HCT116 (cell line): ENCODE measurements around the gene TSTD2. TPM values are rescaled to one million over a fixed set of nuclear protein-coding genes. Genes with fewer than 3 reads are reported as not detected.
A peak's percentile ranks its signal among the peaks of the same experiment; 100 is the strongest.

Experiments used
- ATAC-seq: fragments of 200-7000 bp; cut with Tn5 transposase; 2 replicates; pipeline ENCODE4 v1.9.1; 2020; ENCODE audit warnings: mild to moderate bottlenecking, moderate library complexity
- BruUV-seq: library from RNA; stranded (reverse); fragments of 400-500 nt; replicated peaks from 2 replicates; lab custom pipeline; 2021; lab: Mats Ljungman, UMichigan
- CTCF ChIA-PET: fragments of 300-600 bp; sonication (Branson Sonifier 250); formaldehyde crosslinking; loops from one replicate; lab custom pipeline; 2021; ENCODE audit warnings: antibody characterized with exemption; lab: Charles Lee
- POLR2A ChIA-PET: fragments of 300-600, 350-600 bp; sonication (Branson Sonifier 250); formaldehyde crosslinking; loops from one replicate; lab custom pipeline; 2021; ENCODE audit warnings: antibody characterized with exemption; lab: Charles Lee
- RAD21 ChIA-PET, 2 experiments: fragments of 300-600 bp; sonication (Branson Sonifier 250); formaldehyde crosslinking; loops; one replicate each; lab custom pipeline; 2023; ENCODE audit warnings: low total read pairs in 2 of 2; ENCODE audit not compliant: uncharacterized antibody in 2 of 2, unreplicated experiment in 2 of 2, low non-redundant PET in 1 of 2; lab: Charles Lee
- DNase-seq: peaks from one replicate; pipeline ENCODE4 v3.0.0-alpha.2; 2010; ENCODE audit warnings: low read depth, low spot score
- H2AFZ ChIP-seq: fragments of 200-600 bp; shearing (Covaris generic), sonication (generic); 2 replicates; pipeline ENCODE4 v1.6.1; 2017; ENCODE audit warnings: low read depth, mixed run types, mixed read lengths, antibody characterized with exemption, low read length; ENCODE audit not compliant: poor library complexity, severe bottlenecking
- H3K27ac ChIP-seq: 2 replicates; pipeline ENCODE4 v1.5.1; 2012; ENCODE audit warnings: low read depth, low read length
- H3K27me3 ChIP-seq: fragments of 200-600 bp; sonication (generic); 2 replicates; pipeline ENCODE4 v1.6.1; 2016; ENCODE audit warnings: mixed run types, low read length, mixed read lengths; ENCODE audit not compliant: insufficient read depth
- H3K36me3 ChIP-seq, 2 experiments: fragments of 200-500 bp in 1 of 2; fragments of 200-600 bp in 1 of 2; sonication (Bioruptor generic) in 1 of 2; sonication (generic) in 1 of 2; 2 replicates each; pipeline versions ENCODE4 v1.5.1 to v1.6.1; 2014 to 2016; ENCODE audit warnings: low read length in 2 of 2, inconsistent platforms in 1 of 2, mixed read lengths in 1 of 2, mixed run types in 1 of 2; ENCODE audit not compliant: insufficient read depth in 2 of 2, control insufficient read depth in 1 of 2
- H3K4me1 ChIP-seq, 2 experiments: fragments of 200-600 bp in 1 of 2; sonication (generic) in 1 of 2; 2 replicates each; pipeline versions ENCODE4 v1.5.1 to v1.6.1; 2012 to 2017; ENCODE audit warnings: low read length in 2 of 2, inconsistent platforms in 1 of 2, mild to moderate bottlenecking in 1 of 2, mixed read lengths in 1 of 2, mixed run types in 1 of 2, moderate library complexity in 1 of 2; ENCODE audit not compliant: insufficient read depth in 2 of 2, control insufficient read depth in 1 of 2
- H3K4me2 ChIP-seq: fragments of 200-600 bp; sonication (generic); 2 replicates; pipeline ENCODE4 v1.6.1; 2017; ENCODE audit warnings: mixed run types, low read length, mixed read lengths
- H3K4me3 ChIP-seq, 2 experiments: fragments of 200-600 bp in 1 of 2; sonication (generic) in 1 of 2; replicated peaks in 1 of 2; 2 replicates each; pipeline ENCODE4 v1.5.1; 2011 to 2016; ENCODE audit warnings: low read length in 2 of 2, control low read depth in 1 of 2, low read depth in 1 of 2, mild to moderate bottlenecking in 1 of 2, mixed read lengths in 1 of 2, mixed run types in 1 of 2
- H3K79me2 ChIP-seq: fragments of 200-600 bp; sonication (generic); 2 replicates; pipeline ENCODE4 v1.6.1; 2017; ENCODE audit warnings: mild to moderate bottlenecking, mixed run types, low read length, moderate library complexity, mixed read lengths; ENCODE audit not compliant: insufficient read depth
- H3K9ac ChIP-seq: fragments of 200-600 bp; sonication (generic); 2 replicates; pipeline ENCODE4 v1.6.1; 2016; ENCODE audit warnings: low read length, mixed read lengths
- H3K9me2 ChIP-seq: fragments of 200-600 bp; sonication (generic), shearing (Covaris generic); 2 replicates; pipeline ENCODE4 v1.6.1; 2017; ENCODE audit warnings: mixed run types, mild to moderate bottlenecking, moderate library complexity; ENCODE audit not compliant: insufficient read depth
- H3K9me3 ChIP-seq, 2 experiments: fragments of 200-500 bp in 1 of 2; fragments of 200-600 bp in 1 of 2; sonication (Bioruptor generic) in 1 of 2; sonication (generic) in 1 of 2; 2 replicates each; pipeline ENCODE4 v1.6.1; 2014 to 2017; ENCODE audit warnings: low read length in 2 of 2, mixed read lengths in 2 of 2, inconsistent platforms in 1 of 2, low read depth in 1 of 2, mild to moderate bottlenecking in 1 of 2, mixed run types in 1 of 2, moderate library complexity in 1 of 2; ENCODE audit not compliant: control insufficient read depth in 1 of 2, insufficient read depth in 1 of 2
- H4K20me1 ChIP-seq: fragments of 200-600 bp; sonication (generic), shearing (Covaris generic); 2 replicates; pipeline ENCODE4 v1.6.1; 2017; ENCODE audit warnings: mixed run types, mild to moderate bottlenecking, moderate library complexity; ENCODE audit not compliant: insufficient read depth
- ATF3 ChIP-seq: IDR thresholded peaks from 2 replicates; pipeline ENCODE4 v1.6.1; 2012
- CBX3 ChIP-seq: IDR thresholded peaks from 2 replicates; pipeline ENCODE4 v1.6.1; 2012; ENCODE audit warnings: low read depth
- CEBPB ChIP-seq: IDR thresholded peaks from 2 replicates; pipeline ENCODE4 v1.6.1; 2012; ENCODE audit warnings: low read depth
- EGR1 ChIP-seq: IDR thresholded peaks from 2 replicates; pipeline ENCODE4 v1.6.1; 2012; ENCODE audit warnings: low read depth
- EZH2 ChIP-seq: fragments of 200-600 bp; sonication (generic); IDR thresholded peaks from 2 replicates; pipeline ENCODE4 v1.6.1; 2017; ENCODE audit warnings: antibody characterized with exemption, mixed run types
- EZH2phosphoT487 ChIP-seq: fragments of 200-600 bp; IDR thresholded peaks from 2 replicates; pipeline ENCODE4 v1.6.1; 2018; ENCODE audit warnings: antibody characterized with exemption, borderline replicate concordance
- FOSL1 ChIP-seq: IDR thresholded peaks from 2 replicates; pipeline ENCODE4 v1.6.1; 2012; ENCODE audit warnings: low read depth
- JUND ChIP-seq: IDR thresholded peaks from 2 replicates; pipeline ENCODE4 v1.6.1; 2012
- POLR2A ChIP-seq: IDR thresholded peaks from 2 replicates; pipeline ENCODE4 v1.7.0; 2011; ENCODE audit warnings: borderline replicate concordance; ENCODE audit not compliant: insufficient read depth, insufficient read length; ENCODE audit errors: extremely low read depth
- POLR2AphosphoS5 ChIP-seq: IDR thresholded peaks from 2 replicates; pipeline ENCODE4 v1.6.1; 2011; ENCODE audit warnings: mild to moderate bottlenecking, low read depth, low read length, moderate library complexity
- ZFX ChIP-seq: fragments of 450-650 bp; IDR thresholded peaks from 2 replicates; pipeline ENCODE4 v1.6.1; 2017
- ZNF274 ChIP-seq: fragments of 200-500 bp; sonication (Bioruptor generic); IDR thresholded peaks from 2 replicates; pipeline ENCODE4 v1.6.1; 2014; ENCODE audit warnings: mild to moderate bottlenecking, low read depth, low read length, inconsistent platforms
- intact Hi-C: fragments of 100-400 bp; cut with micrococcal nuclease; formaldehyde crosslinking; loops from 2 replicates; pipeline ENCODE4 v1.10.0; 2022
- total RNA-seq: library from RNA; stranded (reverse); gene quantifications from one replicate; pipeline ENCODE4 v1.2.1, GENCODE V29; 2021; ENCODE audit not compliant: unreplicated experiment

The TSTD2 gene
- total RNA-seq, 1 experiment from 2014 or later: 16.0 TPM

GRCh38 chr9:97632985-97633858, at the start of gene TSTD2, which contains the start of gene NCBP1 (continued):
- TF ChIP-seq ATF3: no peak
- TF ChIP-seq EZH2: no peak
- no peak for TF ChIP-seq JUND
- peak; percentile 89 for TF ChIP-seq POLR2AphosphoS5
- no peak for TF ChIP-seq CEBPB
- TF ChIP-seq EGR1: peak; percentile 92
- TF ChIP-seq FOSL1: no peak
- TF ChIP-seq ZNF274: no peak

- ATAC-seq (no peak), DNase-seq (no peak)
- H3K4me2 ChIP-seq: no peak overlapping the region
- TF ChIP-seq JUND (no peak), EZH2 (no peak), ZFX (no peak), POLR2A (no peak), EZH2phosphoT487 (no peak), ZNF274 (no peak), CBX3 (no peak)
- H3K9me3 ChIP-seq: no peaks in the 10 kb centered on the region
- H3K9ac ChIP-seq: no peak overlapping the region
- H3K27ac ChIP-seq: no peak overlapping the region
- H4K20me1 ChIP-seq: no peaks in the 10 kb centered on the region
- H3K36me3 ChIP-seq: peaks cover 17 to 27% of the 10 kb centered on the region in 2 experiments
- H3K27me3 ChIP-seq: no peaks in the 10 kb centered on the region
- H3K4me1 ChIP-seq: no peaks in the 10 kb centered on the region
- no peak overlapping the region for H2AFZ ChIP-seq
- no TSS peak for BruUV-seq
- H3K79me2 ChIP-seq: peaks cover 5% of the 10 kb centered on the region; the same call in 1 of the 2 replicates
- CTCF ChIA-PET: no interaction called here
- intact Hi-C loops: no loop called here
- POLR2A ChIA-PET: no interaction called here
- H3K4me3 ChIP-seq: no peak overlapping the region
- RAD21 ChIA-PET: no interaction called here
- H3K9me2 ChIP-seq: no peaks in the 10 kb centered on the region
Observed at GRCh38 chr9:97682242-97682641, 49.1 kb upstream of the TSTD2 start.
